ENCODE measurements around the gene TTC39B. TPM values are rescaled to one million over a fixed set of nuclear protein-coding genes. Genes with fewer than 3 reads are reported as not detected.

The TTC39B gene
- total RNA-seq: 11.3 TPM

GRCh38 chr9:15306757-15307522 lies at the start of gene TTC39B:
Gene TTC39B, minus strand, starts transcription at chr9:15307216. Its CDS starts 91 bp downstream, at chr9:15307125.

Small RNAs within 50 kb of the gene (small RNA-seq; reads per million reads assigned to genes)
- not detected for gene RNU6-559P (ENCODE audit: low replicate concordance)

Other genes with a start within 250 kb of the TTC39B start
- gene SNAPC3, start 115.7 kb upstream of the TTC39B start, total RNA-seq: 132 TPM
- 187 TPM for gene PSIP1, start 203.8 kb upstream of the TTC39B start, total RNA-seq
- 75.1 TPM for gene CCDC171, start 245.8 kb upstream of the TTC39B start, total RNA-seq

Measured in parietal lobe (tissue), 2 donors.